HepG2 (cell line): ENCODE data around the gene TMEM116.

Experiments used
- ARHGAP35 ChIP-seq: sonication (generic); formaldehyde crosslinking; IDR thresholded peaks from 2 replicates; pipeline ENCODE4 v1.9.0; 2022; ENCODE audit warnings: mild to moderate bottlenecking, inconsistent platforms, moderate library complexity, missing genetic modification reagents, borderline replicate concordance
- CREB1 ChIP-seq, 2 experiments: fragments of 450-650 bp in 1 of 2; IDR thresholded peaks; 2 replicates each; pipeline ENCODE4 v1.6.1; 2016 to 2017; ENCODE audit warnings: control low read depth in 1 of 2, mild to moderate bottlenecking in 1 of 2, missing compliant biosample characterization in 1 of 2, missing genetic modification characterization in 1 of 2
- HDAC6 ChIP-seq: fragments of 200-600 bp; sonication (generic); IDR thresholded peaks from 2 replicates; pipeline ENCODE4 v1.7.0; 2017; ENCODE audit warnings: mild to moderate bottlenecking, antibody characterized with exemption, low read length, low read depth
- HMG20A ChIP-seq: IDR thresholded peaks from 2 replicates; pipeline ENCODE4 v1.6.1; 2016; ENCODE audit warnings: borderline replicate concordance
- NPAS2 ChIP-seq: sonication (generic); formaldehyde crosslinking; IDR thresholded peaks from 2 replicates; pipeline ENCODE4 v1.8.0; 2022; ENCODE audit warnings: mild to moderate bottlenecking, missing genetic modification reagents, borderline replicate concordance
- POLR2A ChIP-seq, 2 experiments: IDR thresholded peaks; 2 replicates each; pipeline ENCODE4 v1.6.1; 2011; ENCODE audit warnings: low read depth in 2 of 2, low read length in 2 of 2, mild to moderate bottlenecking in 1 of 2, moderate library complexity in 1 of 2; ENCODE audit not compliant: insufficient read depth in 1 of 2
- ZBTB21 ChIP-seq: sonication (generic); formaldehyde crosslinking; IDR thresholded peaks from 2 replicates; pipeline ENCODE4 v1.4.0; 2020; ENCODE audit warnings: missing genetic modification reagents
- ZNF224 ChIP-seq: sonication (generic); formaldehyde crosslinking; IDR thresholded peaks from 2 replicates; pipeline ENCODE4 v1.5.0; 2020; ENCODE audit warnings: mild to moderate bottlenecking, missing genetic modification reagents
- TF ChIP-seq, protein P1 (sequence below), 2 experiments: IDR thresholded peaks; 2 replicates each; pipeline ENCODE4 v1.6.1; 2011 to 2012; ENCODE audit warnings: low read length in 2 of 2, borderline replicate concordance in 1 of 2, low read depth in 1 of 2, mild to moderate bottlenecking in 1 of 2, moderate library complexity in 1 of 2
- TF ChIP-seq, protein P2 (sequence below): sonication (generic); formaldehyde crosslinking; IDR thresholded peaks from 2 replicates; pipeline ENCODE4 v1.5.0; 2020; ENCODE audit warnings: mild to moderate bottlenecking, missing genetic modification reagents
- TF ChIP-seq, protein P3 (sequence below): sonication (generic); formaldehyde crosslinking; conservative IDR thresholded peaks from 2 replicates; pipeline ENCODE4 v1.4.0; 2020; ENCODE audit warnings: missing genetic modification reagents

DNA sequence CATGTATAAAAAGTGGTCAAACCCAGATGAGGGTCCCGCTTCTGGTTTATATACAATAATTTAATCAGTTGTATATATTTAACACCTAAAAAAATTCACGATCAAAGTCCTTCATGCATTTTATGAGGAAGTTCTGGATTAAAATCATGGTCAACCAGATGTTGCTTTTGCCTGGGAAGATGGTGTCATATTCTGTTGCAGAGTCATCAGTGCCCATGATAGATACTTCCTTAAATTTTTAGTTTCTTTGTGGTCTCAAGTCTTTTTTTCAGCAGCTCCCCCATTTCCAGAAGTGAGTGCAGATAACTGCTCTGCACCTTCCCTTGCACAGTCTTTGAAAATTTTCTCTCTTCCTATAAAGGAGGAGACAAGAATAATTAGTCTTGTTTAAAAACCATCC, 16.3 kb upstream of the TMEM116 start:
- TF ChIP-seq ARHGAP35 (no peak), CREB1 (IDR thresholded peaks at IDR 0.05) (no peak), CREB1 (CRISPR knock-in tag; IDR thresholded peaks at IDR 0.05) (no peak), ZNF224 (CRISPR knock-in tag) (no peak), HDAC6 (no peak), HMG20A (no peak), NPAS2 (CRISPR knock-in tag) (no peak), POLR2A (IDR thresholded peaks at IDR 0.05; ENCODE audit: insufficient read depth in 1 of 2, low read depth in 2 of 2, low read length in 2 of 2) (no peak), ZBTB21 (CRISPR knock-in tag) (no peak)
- TF ChIP-seq, protein P1, sequence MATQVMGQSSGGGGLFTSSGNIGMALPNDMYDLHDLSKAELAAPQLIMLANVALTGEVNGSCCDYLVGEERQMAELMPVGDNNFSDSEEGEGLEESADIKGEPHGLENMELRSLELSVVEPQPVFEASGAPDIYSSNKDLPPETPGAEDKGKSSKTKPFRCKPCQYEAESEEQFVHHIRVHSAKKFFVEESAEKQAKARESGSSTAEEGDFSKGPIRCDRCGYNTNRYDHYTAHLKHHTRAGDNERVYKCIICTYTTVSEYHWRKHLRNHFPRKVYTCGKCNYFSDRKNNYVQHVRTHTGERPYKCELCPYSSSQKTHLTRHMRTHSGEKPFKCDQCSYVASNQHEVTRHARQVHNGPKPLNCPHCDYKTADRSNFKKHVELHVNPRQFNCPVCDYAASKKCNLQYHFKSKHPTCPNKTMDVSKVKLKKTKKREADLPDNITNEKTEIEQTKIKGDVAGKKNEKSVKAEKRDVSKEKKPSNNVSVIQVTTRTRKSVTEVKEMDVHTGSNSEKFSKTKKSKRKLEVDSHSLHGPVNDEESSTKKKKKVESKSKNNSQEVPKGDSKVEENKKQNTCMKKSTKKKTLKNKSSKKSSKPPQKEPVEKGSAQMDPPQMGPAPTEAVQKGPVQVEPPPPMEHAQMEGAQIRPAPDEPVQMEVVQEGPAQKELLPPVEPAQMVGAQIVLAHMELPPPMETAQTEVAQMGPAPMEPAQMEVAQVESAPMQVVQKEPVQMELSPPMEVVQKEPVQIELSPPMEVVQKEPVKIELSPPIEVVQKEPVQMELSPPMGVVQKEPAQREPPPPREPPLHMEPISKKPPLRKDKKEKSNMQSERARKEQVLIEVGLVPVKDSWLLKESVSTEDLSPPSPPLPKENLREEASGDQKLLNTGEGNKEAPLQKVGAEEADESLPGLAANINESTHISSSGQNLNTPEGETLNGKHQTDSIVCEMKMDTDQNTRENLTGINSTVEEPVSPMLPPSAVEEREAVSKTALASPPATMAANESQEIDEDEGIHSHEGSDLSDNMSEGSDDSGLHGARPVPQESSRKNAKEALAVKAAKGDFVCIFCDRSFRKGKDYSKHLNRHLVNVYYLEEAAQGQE (IDR thresholded peaks at IDR 0.05; ENCODE audit: borderline replicate concordance in 1 of 2, low read depth in 1 of 2, low read length in 2 of 2) = no peak
- TF ChIP-seq, protein P2, sequence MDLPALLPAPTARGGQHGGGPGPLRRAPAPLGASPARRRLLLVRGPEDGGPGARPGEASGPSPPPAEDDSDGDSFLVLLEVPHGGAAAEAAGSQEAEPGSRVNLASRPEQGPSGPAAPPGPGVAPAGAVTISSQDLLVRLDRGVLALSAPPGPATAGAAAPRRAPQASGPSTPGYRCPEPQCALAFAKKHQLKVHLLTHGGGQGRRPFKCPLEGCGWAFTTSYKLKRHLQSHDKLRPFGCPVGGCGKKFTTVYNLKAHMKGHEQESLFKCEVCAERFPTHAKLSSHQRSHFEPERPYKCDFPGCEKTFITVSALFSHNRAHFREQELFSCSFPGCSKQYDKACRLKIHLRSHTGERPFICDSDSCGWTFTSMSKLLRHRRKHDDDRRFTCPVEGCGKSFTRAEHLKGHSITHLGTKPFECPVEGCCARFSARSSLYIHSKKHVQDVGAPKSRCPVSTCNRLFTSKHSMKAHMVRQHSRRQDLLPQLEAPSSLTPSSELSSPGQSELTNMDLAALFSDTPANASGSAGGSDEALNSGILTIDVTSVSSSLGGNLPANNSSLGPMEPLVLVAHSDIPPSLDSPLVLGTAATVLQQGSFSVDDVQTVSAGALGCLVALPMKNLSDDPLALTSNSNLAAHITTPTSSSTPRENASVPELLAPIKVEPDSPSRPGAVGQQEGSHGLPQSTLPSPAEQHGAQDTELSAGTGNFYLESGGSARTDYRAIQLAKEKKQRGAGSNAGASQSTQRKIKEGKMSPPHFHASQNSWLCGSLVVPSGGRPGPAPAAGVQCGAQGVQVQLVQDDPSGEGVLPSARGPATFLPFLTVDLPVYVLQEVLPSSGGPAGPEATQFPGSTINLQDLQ (CRISPR knock-in tag) = no peak
- TF ChIP-seq, protein P3, sequence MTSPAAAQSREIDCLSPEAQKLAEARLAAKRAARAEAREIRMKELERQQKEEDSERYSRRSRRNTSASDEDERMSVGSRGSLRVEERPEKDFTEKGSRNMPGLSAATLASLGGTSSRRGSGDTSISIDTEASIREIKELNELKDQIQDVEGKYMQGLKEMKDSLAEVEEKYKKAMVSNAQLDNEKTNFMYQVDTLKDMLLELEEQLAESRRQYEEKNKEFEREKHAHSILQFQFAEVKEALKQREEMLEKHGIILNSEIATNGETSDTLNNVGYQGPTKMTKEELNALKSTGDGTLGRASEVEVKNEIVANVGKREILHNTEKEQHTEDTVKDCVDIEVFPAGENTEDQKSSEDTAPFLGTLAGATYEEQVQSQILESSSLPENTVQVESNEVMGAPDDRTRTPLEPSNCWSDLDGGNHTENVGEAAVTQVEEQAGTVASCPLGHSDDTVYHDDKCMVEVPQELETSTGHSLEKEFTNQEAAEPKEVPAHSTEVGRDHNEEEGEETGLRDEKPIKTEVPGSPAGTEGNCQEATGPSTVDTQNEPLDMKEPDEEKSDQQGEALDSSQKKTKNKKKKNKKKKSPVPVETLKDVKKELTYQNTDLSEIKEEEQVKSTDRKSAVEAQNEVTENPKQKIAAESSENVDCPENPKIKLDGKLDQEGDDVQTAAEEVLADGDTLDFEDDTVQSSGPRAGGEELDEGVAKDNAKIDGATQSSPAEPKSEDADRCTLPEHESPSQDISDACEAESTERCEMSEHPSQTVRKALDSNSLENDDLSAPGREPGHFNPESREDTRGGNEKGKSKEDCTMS (CRISPR knock-in tag) = no peak
